GM19395 (cell line): ENCODE data around the gene FBXL13.
"Not testable (repeated sequence)": the region's sequence is repeated elsewhere in the genome, so short reads cannot be mapped to it uniquely, and the experiment has no call there.

Experiments used
- ATAC-seq: cut with Tn5 transposase; IDR thresholded peaks from one replicate; pipeline ENCODE4 v1.9.1; 2021; ENCODE audit warnings: mild to moderate bottlenecking, moderate library complexity; ENCODE audit not compliant: unreplicated experiment

Gene FBXL13

GRCh38 chr7:102903576-102903975, 171.0 kb downstream of the FBXL13 start:
- ATAC-seq: not testable (repeated sequence)

GRCh38 chr7:102902052-102902451, 172.5 kb downstream of the FBXL13 start:
- ATAC-seq: not testable (repeated sequence)

- no peak for ATAC-seq
These were observed 176.1 kb downstream of the FBXL13 start for GRCh38 chr7:102898532-102898859.

GRCh38 chr7:102897856-102898531, 176.6 kb downstream of the FBXL13 start:
- ATAC-seq: no peak

GRCh38 chr7:102897211-102897631, 177.4 kb downstream of the FBXL13 start:
- no peak for ATAC-seq

- ATAC-seq: no peak
These were observed 178.0 kb downstream of the FBXL13 start for GRCh38 chr7:102896585-102896984.

- no peak for ATAC-seq
These were observed 179.0 kb downstream of the FBXL13 start for GRCh38 chr7:102895602-102896001.

- no peak for ATAC-seq
These were observed 181.8 kb downstream of the FBXL13 start for GRCh38 chr7:102892631-102893278.

- ATAC-seq: no peak
These were observed 182.8 kb downstream of the FBXL13 start for GRCh38 chr7:102891693-102892261.

- ATAC-seq: no peak
These were observed 183.5 kb downstream of the FBXL13 start for GRCh38 chr7:102890971-102891692.

GRCh38 chr7:102890292-102890970, 184.2 kb downstream of the FBXL13 start:
- no peak for ATAC-seq

GRCh38 chr7:102889851-102890250, 184.7 kb downstream of the FBXL13 start:
- ATAC-seq: no peak

GRCh38 chr7:102888561-102889233, 185.9 kb downstream of the FBXL13 start:
- no peak for ATAC-seq

GRCh38 chr7:102883098-102883860, 191.3 kb downstream of the FBXL13 start:
- no peak for ATAC-seq

GRCh38 chr7:102875700-102876295, 198.8 kb downstream of the FBXL13 start:
- ATAC-seq: no peak

GRCh38 chr7:102874966-102875365, 199.6 kb downstream of the FBXL13 start:
- ATAC-seq: no peak

GRCh38 chr7:102874166-102874829, 200.3 kb downstream of the FBXL13 start:
- ATAC-seq: peak; percentile 100

- ATAC-seq: peak; percentile 46
These were observed 201.0 kb downstream of the FBXL13 start for GRCh38 chr7:102873470-102874165.
